ENCODE data around the gene PDHB.

PDHB gene

DNA sequence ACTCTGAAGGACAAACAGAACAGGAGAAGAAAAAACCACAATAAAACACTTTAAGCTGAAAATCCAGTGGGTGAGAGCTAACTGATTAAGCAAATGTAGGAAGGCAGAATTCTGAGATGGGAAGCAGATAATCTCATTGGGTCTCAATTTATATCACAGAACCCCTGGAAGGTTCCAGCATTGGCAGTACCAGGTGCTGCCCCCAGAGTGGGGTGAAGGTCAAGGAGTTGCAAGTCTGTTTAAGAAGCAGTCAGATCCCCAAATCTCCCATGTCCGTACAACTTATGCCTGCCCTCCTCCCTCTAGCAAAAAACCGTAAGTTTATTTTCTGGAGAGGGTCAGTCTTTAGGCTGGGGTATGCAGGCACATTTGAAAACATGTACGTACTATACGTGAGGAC lies 55.9 kb downstream of the PDHB start:
- Mint-ChIP-seq H3K36me3 (ENCODE audit: low read depth) (peaks cover 12% of the 10 kb centered on the region), H3K9me3 (no peaks in the 10 kb centered on the region), H3K4me3 (no peak overlapping the region), H3K4me1 (ENCODE audit: low read depth) (peaks cover 7% of the 10 kb centered on the region), H3K27me3 (ENCODE audit: low read depth) (no peaks in the 10 kb centered on the region), H3K27ac (no peak overlapping the region)
- no peak for DNase-seq (ENCODE audit: low spot score)

Data from T-helper 2 cell treated with Interferon-gamma antibody and Interleukin-4, amounts not matched to agents 5 μg/mL and 100 μg/mL, for 36 hours (primary cell).